HFF-Myc (cell line): ENCODE measurements around the gene NEIL1.

ENCODE experiments used
- DNase-seq: peaks from one replicate; pipeline ENCODE4 v3.0.0-alpha.2; 2011; ENCODE audit warnings: low read depth; ENCODE audit errors: extremely low read depth
- H3K4me3 ChIP-seq: replicated peaks from 2 replicates; pipeline ENCODE4 v1.5.1; 2011; ENCODE audit warnings: low read depth, mild to moderate bottlenecking, control low read depth, low read length
- CTCF ChIP-seq: IDR thresholded peaks from 2 replicates; pipeline ENCODE4 v1.5.1; 2012; ENCODE audit warnings: mild to moderate bottlenecking, low read depth, low read length, control low read depth; ENCODE audit errors: missing control alignments

Gene NEIL1

GRCh38 chr15:75353604-75354003, 6.8 kb downstream of the NEIL1 start:
- no peak overlapping the region for H3K4me3 ChIP-seq
- DNase-seq = no peak
- TF ChIP-seq CTCF = no peak

GRCh38 chr15:75354454-75354853, 7.6 kb downstream of the NEIL1 start:
- DNase-seq = no peak
- H3K4me3 ChIP-seq = no peak overlapping the region
- TF ChIP-seq CTCF = no peak

- H3K4me3 ChIP-seq = no peak overlapping the region
- no peak for DNase-seq
- TF ChIP-seq CTCF = no peak
Observed at GRCh38 chr15:75355369-75355768, 8.5 kb downstream of the NEIL1 start.

- no peak for DNase-seq
- TF ChIP-seq CTCF = no peak
- H3K4me3 ChIP-seq = no peak overlapping the region
Observed at GRCh38 chr15:75356006-75356405, 9.2 kb downstream of the NEIL1 start.

GRCh38 chr15:75356517-75356916, 9.7 kb downstream of the NEIL1 start:
- TF ChIP-seq CTCF = no peak
- H3K4me3 ChIP-seq = no peak overlapping the region
- no peak for DNase-seq

GRCh38 chr15:75357976-75358673, 11.3 kb downstream of the NEIL1 start:
- TF ChIP-seq CTCF = no peak

More at GRCh38 chr15:75357976-75358673, 11.3 kb downstream of the NEIL1 start:
- H3K4me3 ChIP-seq = no peak overlapping the region
- no peak for DNase-seq
